Measurements from ENCODE around the gene ZNF195. TPM values are rescaled to one million over a fixed set of nuclear protein-coding genes. Genes with fewer than 3 reads are reported as not detected.
"Not testable (repeated sequence)": the region's sequence is repeated elsewhere in the genome, so short reads cannot be mapped to it uniquely, and the experiment has no call there.

The ZNF195 gene
- total RNA-seq, 1 experiment from 2014 or later = 116 TPM

GRCh38 chr11:3333157-3333556 lies 45.8 kb downstream of the ZNF195 start:
- H3K23me2 ChIP-seq (ENCODE audit: insufficient read length, low read depth, low read length, poor library complexity, severe bottlenecking); H3K4me3 Mint-ChIP-seq; H2AK5ac ChIP-seq (ENCODE audit: insufficient read length, low read length); H3K27ac ChIP-seq (ENCODE audit: insufficient read length, low read depth, low read length); H3K9ac ChIP-seq (ENCODE audit: extremely low read depth, insufficient read length, low read length); H3K4me1 ChIP-seq (ENCODE audit: insufficient read depth, low read length); H4K91ac ChIP-seq (ENCODE audit: insufficient read length, low read depth, low read length); H2BK5ac ChIP-seq (ENCODE audit: insufficient read length, low read length); H4K20me1 ChIP-seq (ENCODE audit: control insufficient read depth, insufficient read depth, insufficient read length); H3K36me3 Mint-ChIP-seq (ENCODE audit: insufficient read depth in 1 of 3, low read depth in 3 of 3); H2BK12ac ChIP-seq (ENCODE audit: insufficient read length, low read depth, low read length); H4K5ac ChIP-seq (ENCODE audit: insufficient read length, low read depth, low read length); H3K27ac Mint-ChIP-seq; H2BK15ac ChIP-seq (ENCODE audit: low read depth, low read length); H3T11ph ChIP-seq (ENCODE audit: low read length); H3K18ac ChIP-seq (ENCODE audit: insufficient read length, low read depth, low read length); H2AFZ ChIP-seq (ENCODE audit: low read length); H3K4me2 ChIP-seq (ENCODE audit: insufficient read depth, insufficient read length, low read length); H3K27me3 Mint-ChIP-seq (ENCODE audit: low read depth); H3K23ac ChIP-seq (ENCODE audit: insufficient read length, low read depth, low read length); H3K56ac ChIP-seq (ENCODE audit: insufficient read length, low read depth, low read length); H2BK120ac ChIP-seq (ENCODE audit: low read depth, low read length, poor library complexity, severe bottlenecking); H4K8ac ChIP-seq (replicated peaks; ENCODE audit: insufficient read length, low read depth, low read length); H3K79me2 ChIP-seq (ENCODE audit: insufficient read depth, low read length); H3K79me1 ChIP-seq (ENCODE audit: insufficient read depth, low read depth, low read length, poor library complexity, severe bottlenecking); DNase-seq; H3K4me1 Mint-ChIP-seq; H3K9me3 ChIP-seq (ENCODE audit: control insufficient read depth, low read depth, low read length); H2BK20ac ChIP-seq (ENCODE audit: low read depth, low read length, poor library complexity, severe bottlenecking); H3K14ac ChIP-seq (ENCODE audit: insufficient read depth, low read length); H3K27me3 ChIP-seq (ENCODE audit: insufficient read depth, low read length); H3K4ac ChIP-seq (ENCODE audit: low read depth, low read length); H3K9me3 Mint-ChIP-seq: not testable (repeated sequence)
- no CpG with 5 or more reads among the region's 8 CpGs for WGBS (ENCODE audit: extremely low coverage, insufficient read length, low lambda C conversion rate)

- H2BK20ac ChIP-seq (ENCODE audit: low read depth, low read length, poor library complexity, severe bottlenecking); H3K36me3 Mint-ChIP-seq (ENCODE audit: insufficient read depth in 1 of 3, low read depth in 3 of 3); H3K9ac ChIP-seq (ENCODE audit: extremely low read depth, insufficient read length, low read length); H3K27ac ChIP-seq (ENCODE audit: insufficient read length, low read depth, low read length); H2BK15ac ChIP-seq (ENCODE audit: low read depth, low read length); H3K4ac ChIP-seq (ENCODE audit: low read depth, low read length); H2AK5ac ChIP-seq (ENCODE audit: insufficient read length, low read length); H2BK120ac ChIP-seq (ENCODE audit: low read depth, low read length, poor library complexity, severe bottlenecking); H2AFZ ChIP-seq (ENCODE audit: low read length); H3K4me1 ChIP-seq (ENCODE audit: insufficient read depth, low read length); H3K79me2 ChIP-seq (ENCODE audit: insufficient read depth, low read length); H3K18ac ChIP-seq (ENCODE audit: insufficient read length, low read depth, low read length); H4K20me1 ChIP-seq (ENCODE audit: control insufficient read depth, insufficient read depth, insufficient read length); H3K27ac Mint-ChIP-seq; H3K27me3 Mint-ChIP-seq (ENCODE audit: low read depth); H3K4me3 Mint-ChIP-seq; H3K56ac ChIP-seq (ENCODE audit: insufficient read length, low read depth, low read length); H4K5ac ChIP-seq (ENCODE audit: insufficient read length, low read depth, low read length); H3T11ph ChIP-seq (ENCODE audit: low read length); H3K4me1 Mint-ChIP-seq; H3K23me2 ChIP-seq (ENCODE audit: insufficient read length, low read depth, low read length, poor library complexity, severe bottlenecking); H3K14ac ChIP-seq (ENCODE audit: insufficient read depth, low read length); DNase-seq; H3K9me3 ChIP-seq (ENCODE audit: control insufficient read depth, low read depth, low read length); H4K91ac ChIP-seq (ENCODE audit: insufficient read length, low read depth, low read length); H2BK5ac ChIP-seq (ENCODE audit: insufficient read length, low read length); H3K27me3 ChIP-seq (ENCODE audit: insufficient read depth, low read length); H3K79me1 ChIP-seq (ENCODE audit: insufficient read depth, low read depth, low read length, poor library complexity, severe bottlenecking); H3K4me2 ChIP-seq (ENCODE audit: insufficient read depth, insufficient read length, low read length); H2BK12ac ChIP-seq (ENCODE audit: insufficient read length, low read depth, low read length); H3K9me3 Mint-ChIP-seq; H3K23ac ChIP-seq (ENCODE audit: insufficient read length, low read depth, low read length); H4K8ac ChIP-seq (replicated peaks; ENCODE audit: insufficient read length, low read depth, low read length): not testable (repeated sequence)
- no CpG with 5 or more reads among the region's 3 CpGs for WGBS (ENCODE audit: extremely low coverage, insufficient read length, low lambda C conversion rate)
Observed at GRCh38 chr11:3331078-3331477, 47.9 kb downstream of the ZNF195 start.

All from H9 (cell line).